GM12878 (cell line): ENCODE measurements around the gene TUBA4B.

Source experiments
- ELK1 ChIP-seq: IDR thresholded peaks from 2 replicates; pipeline ENCODE4 v1.6.1; 2012; ENCODE audit warnings: low read depth, low read length, improper control_type of control experiment
- EP300 ChIP-seq, 2 experiments: fragments of 150-350 bp in 1 of 2; IDR thresholded peaks; 2 replicates each; pipeline ENCODE4 v1.6.1; 2011 to 2012; ENCODE audit warnings: low read depth in 2 of 2, low read length in 2 of 2, borderline replicate concordance in 1 of 2, improper control_type of control experiment in 1 of 2, inconsistent platforms in 1 of 2; ENCODE audit not compliant: control insufficient read depth in 1 of 2
- HDAC2 ChIP-seq: fragments of 200-600 bp; sonication (generic); IDR thresholded peaks from 2 replicates; pipeline ENCODE4 v1.6.1; 2017
- JUNB ChIP-seq: IDR thresholded peaks from 2 replicates; pipeline ENCODE4 v1.6.1; 2016; ENCODE audit warnings: antibody characterized with exemption, mild to moderate bottlenecking
- KDM1A ChIP-seq: fragments of 200-600 bp; sonication (generic); IDR thresholded peaks from 2 replicates; pipeline ENCODE4 v1.6.1; 2016; ENCODE audit warnings: borderline replicate concordance
- MXI1 ChIP-seq: fragments of 150-350 bp; IDR thresholded peaks from 2 replicates; pipeline ENCODE4 v1.6.1; 2011; ENCODE audit warnings: low read depth, mild to moderate bottlenecking, inconsistent platforms, low read length, improper control_type of control experiment
- NR2C2 ChIP-seq: IDR thresholded peaks from 2 replicates; pipeline ENCODE4 v1.6.1; 2011; ENCODE audit warnings: borderline replicate concordance, low read depth; ENCODE audit not compliant: control insufficient read depth, insufficient read length
- NRF1 ChIP-seq: conservative IDR thresholded peaks from 2 replicates; pipeline ENCODE4 v1.6.1; 2011; ENCODE audit warnings: mild to moderate bottlenecking, low read depth, low read length, improper control_type of control experiment
- POLR2A ChIP-seq: IDR thresholded peaks from 2 replicates; pipeline ENCODE4 v1.6.1; 2011; ENCODE audit warnings: low read depth, mild to moderate bottlenecking, low read length
- TF ChIP-seq, protein P1 (sequence below): fragments of 450-650 bp; formaldehyde crosslinking; IDR thresholded peaks from 2 replicates; pipeline ENCODE4 v1.4.0; 2022; ENCODE audit warnings: mild to moderate bottlenecking, moderate library complexity
- TF ChIP-seq, protein P2 (sequence below): IDR thresholded peaks from 2 replicates; pipeline ENCODE4 v1.6.1; 2012; ENCODE audit warnings: mild to moderate bottlenecking, low read depth, low read length
- TF ChIP-seq, protein P3 (sequence below), 3 experiments: IDR thresholded peaks in 2 of 3; conservative IDR thresholded peaks in 1 of 3; 2 replicates each; pipeline ENCODE4 v1.5.1; 2011; ENCODE audit warnings: low read depth in 3 of 3, low read length in 3 of 3, mild to moderate bottlenecking in 3 of 3, control low read depth in 2 of 3, moderate library complexity in 2 of 3, inconsistent platforms in 1 of 3, mixed read lengths in 1 of 3; ENCODE audit not compliant: control insufficient read depth in 2 of 3, insufficient read depth in 1 of 3; ENCODE audit errors: extremely low read depth in 1 of 3

- TF ChIP-seq NRF1 (no peak), JUNB (no peak), KDM1A (no peak), ELK1 (no peak), NR2C2 (no peak), EP300 (IDR thresholded peaks at IDR 0.05; ENCODE audit: borderline replicate concordance in 1 of 2, control insufficient read depth in 1 of 2, low read depth in 2 of 2, low read length in 2 of 2) (no peak), POLR2A (no peak), HDAC2 (no peak), MXI1 (no peak)
- TF ChIP-seq, protein P1, sequence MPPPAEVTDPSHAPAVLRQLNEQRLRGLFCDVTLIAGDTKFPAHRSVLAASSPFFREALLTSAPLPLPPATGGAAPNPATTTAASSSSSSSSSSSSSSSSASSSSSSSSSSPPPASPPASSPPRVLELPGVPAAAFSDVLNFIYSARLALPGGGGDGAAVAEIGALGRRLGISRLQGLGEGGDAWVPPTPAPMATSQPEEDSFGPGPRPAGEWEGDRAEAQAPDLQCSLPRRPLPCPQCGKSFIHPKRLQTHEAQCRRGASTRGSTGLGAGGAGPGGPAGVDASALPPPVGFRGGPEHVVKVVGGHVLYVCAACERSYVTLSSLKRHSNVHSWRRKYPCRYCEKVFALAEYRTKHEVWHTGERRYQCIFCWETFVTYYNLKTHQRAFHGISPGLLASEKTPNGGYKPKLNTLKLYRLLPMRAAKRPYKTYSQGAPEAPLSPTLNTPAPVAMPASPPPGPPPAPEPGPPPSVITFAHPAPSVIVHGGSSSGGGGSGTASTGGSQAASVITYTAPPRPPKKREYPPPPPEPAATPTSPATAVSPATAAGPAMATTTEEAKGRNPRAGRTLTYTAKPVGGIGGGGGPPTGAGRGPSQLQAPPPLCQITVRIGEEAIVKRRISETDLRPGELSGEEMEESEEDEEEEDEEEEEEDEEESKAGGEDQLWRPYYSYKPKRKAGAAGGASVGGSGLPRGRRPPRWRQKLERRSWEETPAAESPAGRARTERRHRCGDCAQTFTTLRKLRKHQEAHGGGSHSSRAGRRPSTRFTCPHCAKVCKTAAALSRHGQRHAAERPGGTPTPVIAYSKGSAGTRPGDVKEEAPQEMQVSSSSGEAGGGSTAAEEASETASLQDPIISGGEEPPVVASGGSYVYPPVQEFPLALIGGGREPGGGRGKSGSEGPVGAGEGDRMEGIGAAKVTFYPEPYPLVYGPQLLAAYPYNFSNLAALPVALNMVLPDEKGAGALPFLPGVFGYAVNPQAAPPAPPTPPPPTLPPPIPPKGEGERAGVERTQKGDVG (CRISPR knock-in tag) = no peak
- TF ChIP-seq, protein P2, sequence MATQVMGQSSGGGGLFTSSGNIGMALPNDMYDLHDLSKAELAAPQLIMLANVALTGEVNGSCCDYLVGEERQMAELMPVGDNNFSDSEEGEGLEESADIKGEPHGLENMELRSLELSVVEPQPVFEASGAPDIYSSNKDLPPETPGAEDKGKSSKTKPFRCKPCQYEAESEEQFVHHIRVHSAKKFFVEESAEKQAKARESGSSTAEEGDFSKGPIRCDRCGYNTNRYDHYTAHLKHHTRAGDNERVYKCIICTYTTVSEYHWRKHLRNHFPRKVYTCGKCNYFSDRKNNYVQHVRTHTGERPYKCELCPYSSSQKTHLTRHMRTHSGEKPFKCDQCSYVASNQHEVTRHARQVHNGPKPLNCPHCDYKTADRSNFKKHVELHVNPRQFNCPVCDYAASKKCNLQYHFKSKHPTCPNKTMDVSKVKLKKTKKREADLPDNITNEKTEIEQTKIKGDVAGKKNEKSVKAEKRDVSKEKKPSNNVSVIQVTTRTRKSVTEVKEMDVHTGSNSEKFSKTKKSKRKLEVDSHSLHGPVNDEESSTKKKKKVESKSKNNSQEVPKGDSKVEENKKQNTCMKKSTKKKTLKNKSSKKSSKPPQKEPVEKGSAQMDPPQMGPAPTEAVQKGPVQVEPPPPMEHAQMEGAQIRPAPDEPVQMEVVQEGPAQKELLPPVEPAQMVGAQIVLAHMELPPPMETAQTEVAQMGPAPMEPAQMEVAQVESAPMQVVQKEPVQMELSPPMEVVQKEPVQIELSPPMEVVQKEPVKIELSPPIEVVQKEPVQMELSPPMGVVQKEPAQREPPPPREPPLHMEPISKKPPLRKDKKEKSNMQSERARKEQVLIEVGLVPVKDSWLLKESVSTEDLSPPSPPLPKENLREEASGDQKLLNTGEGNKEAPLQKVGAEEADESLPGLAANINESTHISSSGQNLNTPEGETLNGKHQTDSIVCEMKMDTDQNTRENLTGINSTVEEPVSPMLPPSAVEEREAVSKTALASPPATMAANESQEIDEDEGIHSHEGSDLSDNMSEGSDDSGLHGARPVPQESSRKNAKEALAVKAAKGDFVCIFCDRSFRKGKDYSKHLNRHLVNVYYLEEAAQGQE = no peak
- TF ChIP-seq, protein P3, sequence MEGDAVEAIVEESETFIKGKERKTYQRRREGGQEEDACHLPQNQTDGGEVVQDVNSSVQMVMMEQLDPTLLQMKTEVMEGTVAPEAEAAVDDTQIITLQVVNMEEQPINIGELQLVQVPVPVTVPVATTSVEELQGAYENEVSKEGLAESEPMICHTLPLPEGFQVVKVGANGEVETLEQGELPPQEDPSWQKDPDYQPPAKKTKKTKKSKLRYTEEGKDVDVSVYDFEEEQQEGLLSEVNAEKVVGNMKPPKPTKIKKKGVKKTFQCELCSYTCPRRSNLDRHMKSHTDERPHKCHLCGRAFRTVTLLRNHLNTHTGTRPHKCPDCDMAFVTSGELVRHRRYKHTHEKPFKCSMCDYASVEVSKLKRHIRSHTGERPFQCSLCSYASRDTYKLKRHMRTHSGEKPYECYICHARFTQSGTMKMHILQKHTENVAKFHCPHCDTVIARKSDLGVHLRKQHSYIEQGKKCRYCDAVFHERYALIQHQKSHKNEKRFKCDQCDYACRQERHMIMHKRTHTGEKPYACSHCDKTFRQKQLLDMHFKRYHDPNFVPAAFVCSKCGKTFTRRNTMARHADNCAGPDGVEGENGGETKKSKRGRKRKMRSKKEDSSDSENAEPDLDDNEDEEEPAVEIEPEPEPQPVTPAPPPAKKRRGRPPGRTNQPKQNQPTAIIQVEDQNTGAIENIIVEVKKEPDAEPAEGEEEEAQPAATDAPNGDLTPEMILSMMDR (IDR thresholded peaks at IDR 0.05 in 2 of 3, conservative IDR thresholded peaks at IDR 0.05 in 1 of 3; ENCODE audit: control insufficient read depth in 2 of 3, extremely low read depth in 1 of 3, insufficient read depth in 1 of 3, low read depth in 3 of 3, low read length in 3 of 3) = no peak
These were observed 8.3 kb upstream of the TUBA4B start for GRCh38 chr2:219244789-219245147.
